Frontal cortex (tissue), 4 donors: ENCODE measurements around the gene CAMSAP3. TPM values are rescaled to one million over a fixed set of nuclear protein-coding genes. Genes with fewer than 3 reads are reported as not detected.
A peak's percentile ranks its signal among the peaks of the same experiment; 100 is the strongest.

ENCODE experiments used
- DNase-seq, 2 donors: peaks; one replicate each; pipeline ENCODE4 v3.0.0; 2012; ENCODE audit warnings: low spot score in 2 of 2
- FAIRE-seq: peaks from 2 replicates; lab custom pipeline; 2012; peaks lifted over from hg19 to GRCh38; lab: Jason Lieb, UNC
- total RNA-seq: library from RNA; depleted of rRNA; stranded (reverse); fragments of >200 nt; gene quantifications from one replicate; pipeline ENCODE4 v1.2.3, GENCODE V29; 2014
- donor health status: control.
- donor health status: control.
- donor health status: control.

Gene CAMSAP3, protein sequence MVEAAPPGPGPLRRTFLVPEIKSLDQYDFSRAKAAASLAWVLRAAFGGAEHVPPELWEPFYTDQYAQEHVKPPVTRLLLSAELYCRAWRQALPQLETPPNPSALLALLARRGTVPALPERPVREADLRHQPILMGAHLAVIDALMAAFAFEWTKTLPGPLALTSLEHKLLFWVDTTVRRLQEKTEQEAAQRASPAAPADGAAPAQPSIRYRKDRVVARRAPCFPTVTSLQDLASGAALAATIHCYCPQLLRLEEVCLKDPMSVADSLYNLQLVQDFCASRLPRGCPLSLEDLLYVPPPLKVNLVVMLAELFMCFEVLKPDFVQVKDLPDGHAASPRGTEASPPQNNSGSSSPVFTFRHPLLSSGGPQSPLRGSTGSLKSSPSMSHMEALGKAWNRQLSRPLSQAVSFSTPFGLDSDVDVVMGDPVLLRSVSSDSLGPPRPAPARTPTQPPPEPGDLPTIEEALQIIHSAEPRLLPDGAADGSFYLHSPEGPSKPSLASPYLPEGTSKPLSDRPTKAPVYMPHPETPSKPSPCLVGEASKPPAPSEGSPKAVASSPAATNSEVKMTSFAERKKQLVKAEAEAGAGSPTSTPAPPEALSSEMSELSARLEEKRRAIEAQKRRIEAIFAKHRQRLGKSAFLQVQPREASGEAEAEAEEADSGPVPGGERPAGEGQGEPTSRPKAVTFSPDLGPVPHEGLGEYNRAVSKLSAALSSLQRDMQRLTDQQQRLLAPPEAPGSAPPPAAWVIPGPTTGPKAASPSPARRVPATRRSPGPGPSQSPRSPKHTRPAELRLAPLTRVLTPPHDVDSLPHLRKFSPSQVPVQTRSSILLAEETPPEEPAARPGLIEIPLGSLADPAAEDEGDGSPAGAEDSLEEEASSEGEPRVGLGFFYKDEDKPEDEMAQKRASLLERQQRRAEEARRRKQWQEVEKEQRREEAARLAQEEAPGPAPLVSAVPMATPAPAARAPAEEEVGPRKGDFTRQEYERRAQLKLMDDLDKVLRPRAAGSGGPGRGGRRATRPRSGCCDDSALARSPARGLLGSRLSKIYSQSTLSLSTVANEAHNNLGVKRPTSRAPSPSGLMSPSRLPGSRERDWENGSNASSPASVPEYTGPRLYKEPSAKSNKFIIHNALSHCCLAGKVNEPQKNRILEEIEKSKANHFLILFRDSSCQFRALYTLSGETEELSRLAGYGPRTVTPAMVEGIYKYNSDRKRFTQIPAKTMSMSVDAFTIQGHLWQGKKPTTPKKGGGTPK
- total RNA-seq = 16.3 TPM

DNA sequence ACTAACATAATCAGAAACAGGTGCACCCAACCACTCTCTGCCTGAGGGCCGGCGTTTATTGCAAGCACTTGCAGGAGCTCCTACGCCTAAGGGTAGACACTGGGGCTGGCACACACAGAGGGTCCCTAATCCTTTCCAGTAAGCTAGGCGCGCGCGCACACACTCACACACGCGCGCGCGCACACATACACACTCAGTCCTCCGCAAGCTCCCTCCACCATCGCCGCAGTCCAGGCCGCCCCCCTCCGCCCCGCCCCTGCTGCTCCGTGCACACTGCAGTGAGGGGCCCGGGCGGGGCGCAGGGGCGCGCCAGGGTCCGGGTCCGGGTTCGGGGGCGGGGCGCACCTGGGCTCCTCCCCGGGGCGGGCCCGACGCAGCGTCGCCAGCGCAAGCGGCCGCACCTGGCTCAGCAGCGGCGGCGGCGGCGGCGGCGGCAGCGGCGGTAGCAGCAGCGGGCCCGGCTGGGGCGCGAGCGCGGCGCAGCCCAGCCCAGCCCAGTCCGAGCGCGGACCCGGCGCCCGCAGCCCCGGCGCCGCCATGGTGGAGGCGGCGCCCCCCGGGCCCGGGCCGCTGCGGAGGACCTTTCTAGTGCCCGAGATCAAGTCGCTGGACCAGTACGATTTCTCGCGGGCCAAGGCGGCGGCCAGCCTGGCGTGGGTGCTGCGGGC is at the start of gene CAMSAP3:
Gene CAMSAP3 (plus strand): TSS at position 398 of the 668 bp plus-strand sequence. CDS start 140 bp downstream, at position 538.
- peak; percentile 52 to 61 for DNase-seq
- no peak for FAIRE-seq

DNA sequence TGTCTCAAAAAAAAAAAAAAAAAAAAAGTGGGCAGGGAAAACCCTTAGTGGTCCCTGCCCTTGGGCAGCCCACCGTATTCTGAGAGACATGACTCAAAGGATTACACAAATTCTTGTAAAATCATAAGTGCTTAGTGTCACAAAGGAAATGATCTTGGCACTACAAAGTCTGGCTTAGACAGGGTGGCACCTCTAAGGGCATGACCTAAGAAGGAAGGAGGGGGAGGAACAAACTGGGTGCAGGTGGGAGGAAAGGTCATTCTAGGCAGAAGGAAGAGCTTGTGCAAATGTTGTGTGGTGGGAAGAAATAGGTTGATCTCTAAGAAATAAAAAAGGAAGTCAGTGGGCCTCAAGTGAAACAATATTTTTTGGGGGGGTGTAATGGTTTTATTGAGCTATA is 49.8 kb upstream of the CAMSAP3 start:
- no peak for DNase-seq
- FAIRE-seq = no peak

DNA sequence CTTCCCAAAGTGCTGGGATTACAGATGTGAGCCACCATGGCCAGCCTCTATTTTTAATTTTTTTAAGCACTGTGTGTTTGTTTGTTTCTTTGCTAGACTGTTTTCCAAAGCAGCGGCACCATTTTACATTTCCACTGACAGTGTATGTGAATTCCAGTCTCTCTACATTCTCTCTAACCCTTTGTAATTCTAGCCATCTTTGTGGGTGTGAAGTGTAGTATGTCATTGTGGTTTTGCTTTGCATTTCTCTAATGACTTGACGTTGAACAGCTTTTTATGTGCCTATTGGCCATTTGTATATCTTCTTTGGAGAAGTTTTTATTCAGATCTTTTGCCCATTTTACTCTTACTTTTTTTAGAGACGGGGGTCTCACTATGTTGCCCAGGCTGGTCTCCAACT is 48.5 kb upstream of the CAMSAP3 start:
- FAIRE-seq = no peak

DNA sequence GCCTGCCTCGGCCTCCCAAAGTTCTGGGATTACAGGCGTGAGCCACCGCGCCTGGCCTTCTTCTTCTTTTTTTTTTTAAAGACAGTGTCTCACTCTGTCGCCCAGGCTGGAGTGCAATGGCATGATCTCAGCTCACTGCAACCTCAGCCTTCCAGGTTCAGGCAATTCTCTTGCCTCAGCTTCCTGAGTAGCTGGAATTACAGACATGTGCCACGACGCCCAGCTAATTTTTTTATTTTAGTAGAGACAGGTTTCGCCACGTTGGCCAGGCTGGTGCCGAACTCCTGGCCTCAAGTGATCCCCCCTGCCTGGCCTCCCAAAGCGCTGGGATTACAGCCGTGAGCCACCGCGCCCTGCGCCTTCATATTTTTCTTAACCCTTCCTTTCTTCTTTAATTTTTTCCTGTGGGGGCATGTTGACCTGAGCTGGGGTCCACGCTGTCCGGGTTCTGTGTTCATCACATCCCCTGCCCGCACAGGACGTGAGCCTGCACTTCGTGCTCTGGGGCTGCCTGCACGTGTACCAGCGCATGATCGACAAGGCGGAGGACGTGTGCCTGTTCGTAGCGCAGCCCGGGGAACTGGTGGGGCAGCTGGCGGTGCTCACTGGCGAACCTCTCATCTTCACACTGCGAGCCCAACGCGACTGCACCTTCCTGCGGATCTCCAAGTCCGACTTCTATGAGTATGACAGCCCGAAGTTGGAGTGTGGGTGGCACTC is 46.1 kb upstream of the CAMSAP3 start:
- no peak for FAIRE-seq

More for the DNA sequence above, 48.5 kb upstream of the CAMSAP3 start:
- DNase-seq = no peak

DNA sequence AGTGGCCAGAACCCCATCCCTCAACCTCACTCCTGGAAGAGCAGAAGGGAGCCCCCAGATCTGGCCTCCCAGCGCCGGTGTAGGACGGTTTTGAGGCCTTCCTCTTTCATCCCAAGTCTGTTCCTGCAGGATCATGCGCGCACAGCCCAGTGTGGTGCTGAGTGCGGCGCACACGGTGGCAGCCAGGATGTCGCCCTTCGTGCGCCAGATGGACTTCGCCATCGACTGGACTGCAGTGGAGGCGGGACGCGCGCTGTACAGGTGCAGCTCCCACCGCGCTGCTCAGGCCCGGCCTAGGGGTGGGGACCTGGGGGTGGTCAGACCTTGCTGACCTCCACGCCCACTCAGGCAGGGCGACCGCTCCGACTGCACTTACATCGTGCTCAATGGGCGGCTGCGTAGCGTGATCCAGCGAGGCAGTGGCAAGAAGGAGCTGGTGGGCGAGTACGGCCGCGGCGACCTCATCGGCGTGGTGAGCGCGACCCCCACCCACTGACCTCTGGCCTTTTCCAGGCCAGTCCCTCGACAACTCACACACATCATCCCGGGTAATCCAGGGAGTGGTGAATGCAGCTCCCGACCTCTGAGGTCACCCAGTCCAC is 45.4 kb upstream of the CAMSAP3 start:
- FAIRE-seq = no peak
- DNase-seq = no peak

More for the DNA sequence above, 46.1 kb upstream of the CAMSAP3 start:
- DNase-seq = no peak

DNA sequence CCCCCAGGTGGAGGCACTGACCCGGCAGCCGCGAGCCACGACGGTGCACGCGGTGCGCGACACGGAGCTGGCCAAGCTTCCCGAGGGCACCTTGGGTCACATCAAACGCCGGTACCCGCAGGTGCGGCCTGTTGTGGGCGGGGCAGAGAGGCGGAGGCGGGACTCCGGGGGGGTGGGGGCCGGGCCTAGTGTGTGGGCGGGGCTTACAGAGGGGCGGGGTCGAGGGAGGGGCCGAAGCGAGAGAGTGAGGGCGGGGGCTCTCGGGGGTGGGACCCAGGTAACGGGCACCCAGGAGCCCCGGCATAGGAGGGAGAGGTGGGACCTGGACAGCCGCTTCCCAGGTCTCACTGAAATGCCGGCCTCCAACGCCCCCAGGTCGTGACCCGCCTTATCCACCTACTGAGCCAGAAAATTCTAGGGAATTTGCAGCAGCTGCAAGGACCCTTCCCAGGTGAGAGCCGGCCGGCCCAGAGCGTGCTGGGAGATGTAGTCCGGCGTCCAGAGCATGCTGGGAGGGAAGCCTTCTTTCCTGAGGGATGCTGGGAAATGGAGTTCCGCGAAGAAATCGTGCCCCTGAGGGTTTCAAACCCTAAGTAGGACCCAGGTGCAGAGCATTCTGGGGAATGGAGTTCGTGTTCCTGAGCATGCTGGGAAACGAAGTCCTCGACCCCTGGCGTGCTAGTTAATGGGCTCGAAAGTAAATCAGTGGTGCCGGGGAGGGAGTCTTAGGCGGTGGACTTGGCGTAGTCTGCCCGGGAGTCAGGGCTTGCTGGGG is 44.5 kb upstream of the CAMSAP3 start:
- FAIRE-seq (no peak), DNase-seq (peak; percentile 80 to 84)

DNA sequence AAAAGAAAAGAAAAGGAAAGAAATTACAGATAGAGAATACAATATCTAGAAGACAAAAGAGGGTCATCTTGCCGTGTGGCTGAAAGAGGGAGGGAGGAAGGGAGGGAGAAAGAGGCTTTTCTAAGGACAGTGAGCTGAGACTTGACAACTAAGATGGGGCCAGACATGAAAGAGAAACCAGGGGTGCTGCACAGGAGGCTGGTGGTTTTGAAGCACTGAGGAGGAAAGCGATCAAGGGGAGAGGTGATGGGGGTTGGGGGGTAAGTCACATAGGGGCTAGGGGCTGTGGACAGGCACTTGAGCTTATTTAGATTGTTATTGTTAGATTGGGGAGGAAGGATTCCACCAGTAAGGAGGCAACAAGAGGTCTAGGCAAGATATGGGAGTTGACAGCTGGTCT is 42.9 kb upstream of the CAMSAP3 start:
- no peak for FAIRE-seq

DNA sequence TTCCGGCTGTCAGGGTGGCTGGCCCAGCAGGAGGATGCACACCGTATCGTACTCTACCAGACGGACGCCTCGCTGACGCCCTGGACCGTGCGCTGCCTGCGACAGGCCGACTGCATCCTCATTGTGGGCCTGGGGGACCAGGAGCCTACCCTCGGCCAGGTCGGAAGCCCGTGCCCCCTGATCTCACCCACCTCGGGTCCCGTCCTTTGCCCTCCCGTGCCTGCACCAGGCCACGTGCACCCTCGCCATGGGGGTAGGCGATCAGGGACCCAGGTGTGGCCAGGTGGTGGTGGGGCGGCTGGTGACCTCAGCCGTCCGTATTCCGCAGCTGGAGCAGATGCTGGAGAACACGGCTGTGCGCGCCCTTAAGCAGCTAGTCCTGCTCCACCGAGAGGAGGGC is 41.1 kb upstream of the CAMSAP3 start:
- DNase-seq (peak in 1 of 2 donors; percentile 40), FAIRE-seq (no peak)

More for the DNA sequence above, 42.9 kb upstream of the CAMSAP3 start:
- DNase-seq = peak in 1 of 2 donors; percentile 15

DNA sequence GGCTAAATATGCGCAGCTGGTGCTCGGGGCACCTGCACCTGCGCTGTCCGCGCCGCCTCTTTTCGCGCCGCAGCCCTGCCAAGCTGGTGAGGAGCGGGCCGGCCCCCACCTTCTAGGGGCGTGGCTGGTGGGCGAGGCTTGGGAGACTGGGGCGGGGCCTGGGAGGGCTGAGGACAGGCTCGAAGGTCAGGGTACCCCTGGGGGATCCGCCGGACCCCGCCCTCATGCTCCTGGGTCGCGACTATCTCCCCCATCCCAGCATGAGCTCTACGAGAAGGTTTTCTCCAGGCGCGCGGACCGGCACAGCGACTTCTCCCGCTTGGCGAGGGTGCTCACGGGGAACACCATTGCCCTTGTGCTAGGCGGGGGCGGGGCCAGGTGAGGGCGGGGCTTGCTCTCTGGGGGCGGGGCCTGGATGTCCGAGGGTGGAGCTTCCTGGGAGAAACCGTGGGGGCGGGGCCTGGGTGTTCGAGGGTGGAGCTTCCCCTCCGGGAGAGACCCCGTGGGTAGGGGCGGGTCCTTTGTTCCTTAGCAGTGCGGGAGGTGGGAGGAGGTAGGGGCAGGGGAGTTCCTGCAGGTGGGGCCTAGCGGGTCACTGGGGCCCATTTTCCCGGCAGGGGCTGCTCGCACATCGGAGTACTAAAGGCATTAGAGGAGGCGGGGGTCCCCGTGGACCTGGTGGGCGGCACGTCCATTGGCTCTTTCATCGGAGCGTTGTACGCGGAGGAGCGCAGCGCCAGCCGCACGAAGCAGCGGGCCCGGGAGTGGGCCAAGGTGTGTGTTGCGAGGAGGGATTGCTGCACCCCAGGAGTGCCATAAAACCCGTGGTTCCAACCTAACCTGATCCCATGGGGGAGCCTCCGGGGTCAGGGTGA is 40.4 kb upstream of the CAMSAP3 start:
- FAIRE-seq (no peak), DNase-seq (peak; percentile 38 to 69)

DNA sequence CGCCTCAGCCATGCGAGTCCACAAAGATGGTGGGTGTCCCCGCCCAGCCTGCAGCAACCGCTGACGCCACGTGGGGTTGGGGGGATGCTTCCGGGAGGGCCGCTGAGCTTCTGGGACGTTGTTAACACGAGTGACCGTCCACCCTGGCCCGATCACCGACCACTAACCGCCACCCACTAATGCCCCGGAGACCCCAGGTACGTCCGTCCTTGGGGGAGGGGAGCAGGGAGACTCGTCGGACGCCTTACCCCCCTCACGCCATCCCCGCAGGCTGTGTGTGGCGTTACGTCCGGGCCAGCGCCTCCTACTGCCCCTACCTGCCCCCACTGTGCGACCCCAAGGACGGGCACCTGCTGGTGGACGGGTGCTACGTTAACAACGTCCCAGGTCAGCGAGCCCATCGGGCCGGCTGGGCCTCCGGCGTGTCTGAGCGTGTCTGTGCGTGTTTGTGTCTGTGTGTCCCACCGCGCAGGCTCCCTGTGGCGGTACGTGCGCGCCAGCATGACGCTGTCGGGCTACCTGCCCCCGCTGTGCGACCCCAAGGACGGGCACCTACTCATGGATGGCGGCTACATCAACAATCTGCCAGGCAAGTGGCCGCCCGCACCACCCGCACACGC is 38.9 kb upstream of the CAMSAP3 start:
- FAIRE-seq = no peak

DNA sequence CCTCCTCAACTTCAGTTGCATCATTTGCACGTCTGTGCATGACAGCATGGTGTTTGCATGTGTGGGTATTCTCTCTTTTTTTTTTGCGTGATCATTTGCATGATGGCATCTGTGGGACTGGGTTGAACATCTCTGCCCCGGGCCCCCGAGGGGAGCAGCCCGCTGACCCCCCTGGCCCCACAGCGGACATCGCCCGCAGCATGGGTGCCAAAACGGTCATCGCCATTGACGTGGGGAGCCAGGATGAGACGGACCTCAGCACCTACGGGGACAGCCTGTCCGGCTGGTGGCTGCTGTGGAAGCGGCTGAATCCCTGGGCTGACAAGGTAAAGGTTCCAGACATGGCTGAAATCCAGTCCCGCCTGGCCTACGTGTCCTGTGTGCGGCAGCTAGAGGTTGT is 37.0 kb upstream of the CAMSAP3 start:
- DNase-seq (no peak), FAIRE-seq (no peak)

More for the DNA sequence above, 38.9 kb upstream of the CAMSAP3 start:
- DNase-seq = peak; percentile 19 to 24

DNA sequence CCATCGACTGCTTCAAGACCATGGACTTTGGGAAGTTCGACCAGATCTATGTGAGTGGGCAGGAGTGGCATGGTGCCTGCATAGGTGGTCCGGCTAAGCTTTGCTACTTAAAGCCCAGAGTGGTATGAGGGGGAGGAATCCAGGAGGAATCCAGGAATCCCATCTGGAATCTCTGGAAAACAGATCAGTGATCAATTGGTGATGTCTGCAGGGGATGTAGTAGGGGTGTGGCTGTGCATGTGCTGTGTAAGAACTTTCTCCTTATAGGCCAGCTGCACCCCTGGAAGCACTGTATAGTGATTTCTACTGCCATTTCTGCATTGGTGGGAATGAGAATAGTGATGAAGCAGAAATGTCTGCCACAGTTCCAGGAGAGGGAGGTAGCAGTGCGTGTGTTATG is 36.6 kb upstream of the CAMSAP3 start:
- no peak for FAIRE-seq
- peak in 1 of 2 donors; percentile 11 for DNase-seq

DNA sequence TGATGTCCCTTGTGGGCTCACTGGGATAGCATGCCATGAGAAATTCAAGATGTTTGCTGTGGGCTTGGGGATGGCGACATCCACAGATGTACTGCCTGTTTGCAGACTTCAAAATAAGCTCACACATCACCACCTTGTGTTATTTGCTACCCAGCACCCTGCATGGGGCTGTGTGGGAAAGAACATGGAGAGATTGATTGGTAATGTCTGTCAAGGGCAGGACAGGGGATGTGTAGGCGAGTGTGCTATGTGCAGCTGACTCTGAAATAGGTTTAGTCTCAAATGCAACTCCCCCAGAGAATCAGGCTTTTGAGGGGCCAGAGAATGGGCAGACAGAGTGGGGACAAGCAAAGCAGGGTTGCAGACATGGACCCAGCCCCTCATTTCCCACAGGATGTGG is 35.4 kb upstream of the CAMSAP3 start:
- no peak for DNase-seq
- no peak for FAIRE-seq

DNA sequence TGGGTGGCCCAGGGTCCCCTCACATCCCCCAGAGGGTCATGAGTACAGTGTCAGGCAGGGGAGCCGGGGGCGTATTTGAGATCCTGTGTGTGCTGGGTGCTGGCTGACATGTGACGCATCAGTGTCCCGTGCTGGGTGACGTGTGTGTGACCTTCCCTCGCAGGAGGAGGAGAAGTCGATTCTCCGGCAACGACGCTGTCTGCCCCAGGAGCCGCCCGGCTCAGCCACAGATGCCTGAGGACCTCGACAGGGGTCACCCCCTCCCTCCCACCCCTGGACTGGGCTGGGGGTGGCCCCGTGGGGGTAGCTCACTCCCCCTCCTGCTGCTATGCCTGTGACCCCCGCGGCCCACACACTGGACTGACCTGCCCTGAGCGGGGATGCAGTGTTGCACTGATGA is 34.3 kb upstream of the CAMSAP3 start:
- DNase-seq = no peak
- FAIRE-seq = no peak

DNA sequence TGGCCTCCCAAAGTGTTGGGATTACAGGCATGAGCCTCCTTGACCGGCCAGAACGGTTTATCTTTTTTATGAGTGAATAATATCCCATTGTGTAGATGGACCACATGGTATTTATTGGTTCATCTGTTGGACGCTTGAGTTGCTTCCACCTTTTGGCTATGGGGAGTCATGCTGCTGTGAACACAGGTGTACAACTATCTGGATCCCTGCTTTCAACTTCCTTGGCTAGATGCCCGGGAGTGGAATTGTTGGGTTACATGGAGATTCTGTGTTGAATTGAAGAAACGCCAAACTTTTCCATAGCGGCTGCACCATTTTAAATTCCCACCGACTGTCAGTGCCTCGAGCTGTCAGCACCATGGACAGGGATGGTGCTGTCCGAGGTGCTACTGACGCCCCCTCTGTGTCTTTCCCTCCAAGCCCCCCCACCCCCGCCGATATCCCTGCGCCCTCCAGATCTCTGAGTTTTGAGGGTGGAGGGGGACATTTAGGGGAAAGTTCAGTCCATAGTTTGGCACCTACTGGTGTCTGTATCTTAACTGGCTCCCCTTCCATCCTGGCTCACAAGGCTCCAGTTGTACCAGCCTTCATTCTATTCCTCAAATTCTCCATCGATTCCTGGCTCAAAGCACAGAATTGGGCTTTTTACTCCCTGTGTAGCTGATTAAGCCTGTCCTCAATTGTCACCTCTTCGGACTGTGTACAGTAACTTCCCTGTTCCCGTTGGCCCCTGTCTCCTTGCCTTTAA is 32.8 kb upstream of the CAMSAP3 start:
- no peak for FAIRE-seq
- peak in 1 of 2 donors; percentile 29 for DNase-seq

DNA sequence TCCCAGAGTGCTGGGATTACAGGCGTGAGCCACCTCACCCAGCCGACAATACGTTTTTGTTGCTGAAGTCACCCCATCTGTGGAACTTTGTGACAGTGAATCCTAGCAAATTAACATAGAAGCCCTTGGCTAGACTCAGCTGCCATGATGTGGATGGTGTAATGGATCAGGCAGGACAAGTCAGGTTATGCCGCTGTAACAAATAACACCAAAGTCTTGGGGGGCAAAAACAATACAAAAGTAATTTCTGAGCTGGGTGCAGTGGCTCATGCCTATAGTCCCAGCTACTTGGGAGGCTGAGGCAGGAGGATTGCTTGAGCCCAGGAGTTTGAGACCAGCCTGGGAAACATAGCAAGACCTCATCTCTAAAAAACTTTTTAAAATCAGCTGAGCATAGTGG is 30.8 kb upstream of the CAMSAP3 start:
- DNase-seq (no peak), FAIRE-seq (no peak)
